K562 (cell line): ENCODE results near the gene WDR45. TPM values are rescaled to one million over a fixed set of nuclear protein-coding genes. Genes with fewer than 3 reads are reported as not detected.

ENCODE experiments used
- ASH1L ChIP-seq: fragments of 450-650 bp; IDR thresholded peaks from 2 replicates; pipeline ENCODE4 v1.6.1; 2018; ENCODE audit warnings: borderline replicate concordance, mild to moderate bottlenecking, low read depth; ENCODE audit not compliant: partially characterized antibody
- BRD4 ChIP-seq: fragments of 200-600 bp; sonication (generic); IDR thresholded peaks from 2 replicates; pipeline ENCODE4 v1.6.1; 2017; ENCODE audit warnings: inconsistent platforms
- DMBX1 ChIP-seq: fragments of 250-450 bp; sonication (Bioruptor Pico); IDR thresholded peaks from 2 replicates; pipeline ENCODE4 v1.8.0; 2022; ENCODE audit warnings: inconsistent platforms, mild to moderate bottlenecking, moderate library complexity, borderline replicate concordance
- EP300 ChIP-seq: IDR thresholded peaks from 2 replicates; pipeline ENCODE4 v1.6.1; 2012; ENCODE audit warnings: low read length, improper control_type of control experiment
- ESRRA ChIP-seq: fragments of 450-650 bp; IDR thresholded peaks from 2 replicates; pipeline ENCODE4 v1.6.1; 2014; ENCODE audit warnings: low read depth, mild to moderate bottlenecking, moderate library complexity, borderline replicate concordance
- FOSL1 ChIP-seq: fragments of 200-800 bp; sonication (Bioruptor generic); conservative IDR thresholded peaks from 2 replicates; pipeline ENCODE4 v1.6.1; 2016; ENCODE audit warnings: missing genetic modification characterization, missing compliant biosample characterization
- HNRNPL ChIP-seq: fragments of 200-400 bp; formaldehyde crosslinking; IDR thresholded peaks from 2 replicates; pipeline ENCODE4 v1.6.1; 2017; ENCODE audit warnings: low read depth, mild to moderate bottlenecking, low read length
- KDM5B ChIP-seq: fragments of 200-600 bp; sonication (generic); IDR thresholded peaks from 2 replicates; pipeline ENCODE4 v1.6.1; 2012; ENCODE audit warnings: low read depth, mild to moderate bottlenecking, moderate library complexity, low read length, control low read depth, inconsistent platforms; ENCODE audit not compliant: insufficient replicate concordance
- LEF1 ChIP-seq: fragments of 450-650 bp; IDR thresholded peaks from 2 replicates; pipeline ENCODE4 v1.6.1; 2016; ENCODE audit warnings: mild to moderate bottlenecking
- NFIC ChIP-seq: fragments of 450-650 bp; IDR thresholded peaks from 2 replicates; pipeline ENCODE4 v1.6.1; 2017; ENCODE audit warnings: mild to moderate bottlenecking, inconsistent platforms
- OTX1 ChIP-seq: fragments of 450-650 bp; formaldehyde crosslinking; IDR thresholded peaks from 2 replicates; pipeline ENCODE4 v1.4.0; 2022; ENCODE audit warnings: mild to moderate bottlenecking
- POLR2AphosphoS2 ChIP-seq: IDR thresholded peaks from 2 replicates; pipeline ENCODE4 v1.6.1; 2012; ENCODE audit warnings: low read length, improper control_type of control experiment
- RCOR1 ChIP-seq, 2 experiments: IDR thresholded peaks; 2 replicates each; pipeline ENCODE4 v1.6.1; 2012; ENCODE audit warnings: low read depth in 2 of 2, low read length in 2 of 2, borderline replicate concordance in 1 of 2, improper control_type of control experiment in 1 of 2
- SAFB2 ChIP-seq: fragments of 200-400 bp; formaldehyde crosslinking; IDR thresholded peaks from 2 replicates; pipeline ENCODE4 v1.6.1; 2018; ENCODE audit warnings: borderline replicate concordance, low read length, low read depth, moderate library complexity; ENCODE audit not compliant: severe bottlenecking
- SNRNP70 ChIP-seq: fragments of 200-400 bp; formaldehyde crosslinking; optimal IDR thresholded peaks from 2 replicates; pipeline ENCODE3; 2017; ENCODE audit warnings: low read depth, low read length
- SP2 ChIP-seq: IDR thresholded peaks from 2 replicates; pipeline ENCODE4 v1.6.1; 2011; ENCODE audit warnings: mild to moderate bottlenecking, low read depth, low read length, moderate library complexity; ENCODE audit not compliant: poor library complexity, severe bottlenecking; ENCODE audit errors: extremely low read depth
- ZNF124 ChIP-seq: sonication (generic); formaldehyde crosslinking; IDR thresholded peaks from 2 replicates; pipeline ENCODE4 v1.8.1; 2022; ENCODE audit warnings: missing genetic modification reagents
- ZNF408 ChIP-seq: fragments of 250-450 bp; sonication (Bioruptor Pico); IDR thresholded peaks from 2 replicates; pipeline ENCODE4 v1.4.0; 2020; ENCODE audit warnings: low read depth, mild to moderate bottlenecking, moderate library complexity
- ZNF583 ChIP-seq: fragments of 250-450 bp; sonication (Bioruptor Pico); IDR thresholded peaks from 2 replicates; pipeline ENCODE4 v1.4.0; 2020
- ZNF695 ChIP-seq: fragments of 450-650 bp; formaldehyde crosslinking; IDR thresholded peaks from 2 replicates; pipeline ENCODE4 v1.4.0; 2020; ENCODE audit warnings: mild to moderate bottlenecking, moderate library complexity
- ZNF764 ChIP-seq: fragments of 250-450 bp; sonication (Bioruptor Pico); IDR thresholded peaks from 2 replicates; pipeline ENCODE4 v1.4.0; 2020; ENCODE audit warnings: low read depth, mild to moderate bottlenecking, moderate library complexity
- ZNF778 ChIP-seq: fragments of 450-650 bp; formaldehyde crosslinking; IDR thresholded peaks from 2 replicates; pipeline ENCODE4 v1.4.0; 2020; ENCODE audit warnings: mild to moderate bottlenecking, moderate library complexity
- polyA plus RNA-seq, 8 experiments: library from polyadenylated mRNA; depleted of rRNA in 4 of 8; stranded (reverse) in 5 of 8; unstranded in 3 of 8; fragments of >200 nt; fragmentation: Nextera tagmentation in 2 of 8; fragmentation: Illumina TruSeq in 1 of 8; extraction: Ambion mirVana in 2 of 8; extraction: Trizol in 1 of 8; gene quantifications; 2 replicates each; pipeline versions ENCODE4 v1.2.1 to v1.2.3, GENCODE V29; 2011 to 2014; ENCODE audit warnings: inconsistent platforms in 1 of 8, missing spikeins in 1 of 8
- total RNA-seq, 7 experiments: library from RNA; depleted of rRNA in 6 of 7; stranded (reverse); fragments of >200 nt in 6 of 7; fragmentation: Illumina TruSeq in 2 of 7; extraction: Trizol in 2 of 7; gene quantifications; 2 replicates each; pipeline versions ENCODE4 v1.2.1 to v1.2.3, GENCODE V29; 2011 to 2021; ENCODE audit warnings: low replicate concordance in 1 of 7
- TF ChIP-seq, protein P1 (sequence below): fragments of 250-450 bp; sonication (Bioruptor Pico); IDR thresholded peaks from 2 replicates; pipeline ENCODE4 v1.8.0; 2022; ENCODE audit warnings: moderate library complexity, mild to moderate bottlenecking, inconsistent platforms
- TF ChIP-seq, protein P2 (sequence below): sonication (generic); formaldehyde crosslinking; IDR thresholded peaks from 2 replicates; pipeline ENCODE4 v1.8.0; 2023; ENCODE audit warnings: mild to moderate bottlenecking, missing genetic modification reagents

WDR45 gene
- total and polyA plus RNA-seq, 9 of the 15 experiments (the other 6 are each of a cell fraction or from before 2014, with no cell fraction given) = 19.4 to 136 (median 59.7) TPM

DNA sequence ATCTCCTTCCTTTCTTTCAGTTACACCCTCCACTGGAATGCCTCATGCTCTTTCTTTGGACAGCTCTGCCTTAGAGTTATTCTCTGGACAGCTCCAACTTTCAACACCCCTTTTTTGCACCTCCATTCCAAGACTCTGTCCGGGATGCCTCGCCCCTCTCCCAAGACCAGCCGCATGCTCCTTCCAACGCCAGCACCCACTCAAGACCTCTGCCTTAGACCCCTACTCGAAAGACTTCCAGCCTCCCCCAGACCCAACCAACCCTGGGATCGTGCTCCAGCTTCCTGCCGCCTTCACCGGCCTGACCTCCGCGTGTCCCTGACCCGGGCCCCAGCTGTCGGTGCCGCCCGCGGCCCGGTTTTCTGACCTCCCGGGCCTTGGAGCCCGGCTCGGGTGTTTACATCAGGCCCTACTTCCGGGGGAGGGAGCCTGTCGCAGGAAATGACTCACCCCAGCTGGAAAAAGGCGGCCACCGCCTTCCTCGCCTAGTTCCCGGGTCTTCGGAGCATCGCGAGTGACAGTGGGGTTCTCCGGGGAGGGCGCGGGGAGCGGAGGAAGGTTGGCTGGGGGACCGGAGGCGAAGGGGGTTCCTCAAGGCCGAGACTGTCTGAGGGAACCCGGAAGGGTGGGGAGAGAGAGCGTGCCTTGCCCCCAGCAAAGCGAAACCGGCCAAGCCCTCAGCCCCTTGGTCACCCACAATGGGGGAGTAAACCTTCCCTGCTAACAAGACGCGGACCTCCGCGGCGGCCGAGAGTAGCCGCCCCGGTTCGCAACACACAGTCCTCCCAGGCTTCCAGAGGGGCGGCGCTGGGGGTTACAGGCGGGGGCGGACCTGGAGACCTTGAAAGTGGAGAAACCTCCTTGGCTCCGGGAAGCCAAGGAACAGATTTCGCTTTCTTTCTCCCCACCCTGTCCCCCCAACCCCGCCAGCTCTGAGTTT is at the start of gene WDR45 (continued):
- peak; percentile 98 for TF ChIP-seq FOSL1 (tag)
- TF ChIP-seq POLR2AphosphoS2 = no peak
- peak; percentile 42; the same call in 1 of the 2 replicates for TF ChIP-seq ESRRA
- TF ChIP-seq, protein P1, sequence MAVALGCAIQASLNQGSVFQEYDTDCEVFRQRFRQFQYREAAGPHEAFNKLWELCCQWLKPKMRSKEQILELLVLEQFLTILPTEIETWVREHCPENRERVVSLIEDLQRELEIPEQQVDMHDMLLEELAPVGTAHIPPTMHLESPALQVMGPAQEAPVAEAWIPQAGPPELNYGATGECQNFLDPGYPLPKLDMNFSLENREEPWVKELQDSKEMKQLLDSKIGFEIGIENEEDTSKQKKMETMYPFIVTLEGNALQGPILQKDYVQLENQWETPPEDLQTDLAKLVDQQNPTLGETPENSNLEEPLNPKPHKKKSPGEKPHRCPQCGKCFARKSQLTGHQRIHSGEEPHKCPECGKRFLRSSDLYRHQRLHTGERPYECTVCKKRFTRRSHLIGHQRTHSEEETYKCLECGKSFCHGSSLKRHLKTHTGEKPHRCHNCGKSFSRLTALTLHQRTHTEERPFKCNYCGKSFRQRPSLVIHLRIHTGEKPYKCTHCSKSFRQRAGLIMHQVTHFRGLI = no peak
- TF ChIP-seq ZNF778 (CRISPR knock-in tag) = no peak
- TF ChIP-seq RCOR1 (IDR thresholded peaks at IDR 0.05; ENCODE audit: borderline replicate concordance in 1 of 2, low read depth in 2 of 2, low read length in 2 of 2) = peak in 1 of 2 experiments; percentile 48; a peak in 1 of 4 replicates
- peak; percentile 14; the same call in 1 of the 2 replicates for TF ChIP-seq BRD4
- TF ChIP-seq SAFB2 = no peak
- TF ChIP-seq OTX1 (CRISPR knock-in tag) = no peak
- no peak for TF ChIP-seq LEF1
- no peak for TF ChIP-seq HNRNPL
- TF ChIP-seq SP2 = peak; percentile 20
- TF ChIP-seq ZNF408 (CRISPR knock-in tag) = no peak
- no peak for TF ChIP-seq DMBX1 (CRISPR knock-in tag)
- TF ChIP-seq SNRNP70 = no peak
- no peak for TF ChIP-seq ZNF583
- no peak for TF ChIP-seq EP300
- no peak for TF ChIP-seq ZNF695 (CRISPR knock-in tag)
- TF ChIP-seq KDM5B = peak; percentile 58
- TF ChIP-seq, protein P2, sequence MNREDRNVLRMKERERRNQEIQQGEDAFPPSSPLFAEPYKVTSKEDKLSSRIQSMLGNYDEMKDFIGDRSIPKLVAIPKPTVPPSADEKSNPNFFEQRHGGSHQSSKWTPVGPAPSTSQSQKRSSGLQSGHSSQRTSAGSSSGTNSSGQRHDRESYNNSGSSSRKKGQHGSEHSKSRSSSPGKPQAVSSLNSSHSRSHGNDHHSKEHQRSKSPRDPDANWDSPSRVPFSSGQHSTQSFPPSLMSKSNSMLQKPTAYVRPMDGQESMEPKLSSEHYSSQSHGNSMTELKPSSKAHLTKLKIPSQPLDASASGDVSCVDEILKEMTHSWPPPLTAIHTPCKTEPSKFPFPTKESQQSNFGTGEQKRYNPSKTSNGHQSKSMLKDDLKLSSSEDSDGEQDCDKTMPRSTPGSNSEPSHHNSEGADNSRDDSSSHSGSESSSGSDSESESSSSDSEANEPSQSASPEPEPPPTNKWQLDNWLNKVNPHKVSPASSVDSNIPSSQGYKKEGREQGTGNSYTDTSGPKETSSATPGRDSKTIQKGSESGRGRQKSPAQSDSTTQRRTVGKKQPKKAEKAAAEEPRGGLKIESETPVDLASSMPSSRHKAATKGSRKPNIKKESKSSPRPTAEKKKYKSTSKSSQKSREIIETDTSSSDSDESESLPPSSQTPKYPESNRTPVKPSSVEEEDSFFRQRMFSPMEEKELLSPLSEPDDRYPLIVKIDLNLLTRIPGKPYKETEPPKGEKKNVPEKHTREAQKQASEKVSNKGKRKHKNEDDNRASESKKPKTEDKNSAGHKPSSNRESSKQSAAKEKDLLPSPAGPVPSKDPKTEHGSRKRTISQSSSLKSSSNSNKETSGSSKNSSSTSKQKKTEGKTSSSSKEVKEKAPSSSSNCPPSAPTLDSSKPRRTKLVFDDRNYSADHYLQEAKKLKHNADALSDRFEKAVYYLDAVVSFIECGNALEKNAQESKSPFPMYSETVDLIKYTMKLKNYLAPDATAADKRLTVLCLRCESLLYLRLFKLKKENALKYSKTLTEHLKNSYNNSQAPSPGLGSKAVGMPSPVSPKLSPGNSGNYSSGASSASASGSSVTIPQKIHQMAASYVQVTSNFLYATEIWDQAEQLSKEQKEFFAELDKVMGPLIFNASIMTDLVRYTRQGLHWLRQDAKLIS (CRISPR knock-in tag) = peak; percentile 30; the same call in 1 of the 2 replicates
- TF ChIP-seq NFIC = peak; percentile 24; the same call in 1 of the 2 replicates
- no peak for TF ChIP-seq ASH1L
- no peak for TF ChIP-seq ZNF124 (CRISPR knock-in tag)
- no peak for TF ChIP-seq ZNF764 (CRISPR knock-in tag)
